ENCODE data around the gene SYDE1.

DNA sequence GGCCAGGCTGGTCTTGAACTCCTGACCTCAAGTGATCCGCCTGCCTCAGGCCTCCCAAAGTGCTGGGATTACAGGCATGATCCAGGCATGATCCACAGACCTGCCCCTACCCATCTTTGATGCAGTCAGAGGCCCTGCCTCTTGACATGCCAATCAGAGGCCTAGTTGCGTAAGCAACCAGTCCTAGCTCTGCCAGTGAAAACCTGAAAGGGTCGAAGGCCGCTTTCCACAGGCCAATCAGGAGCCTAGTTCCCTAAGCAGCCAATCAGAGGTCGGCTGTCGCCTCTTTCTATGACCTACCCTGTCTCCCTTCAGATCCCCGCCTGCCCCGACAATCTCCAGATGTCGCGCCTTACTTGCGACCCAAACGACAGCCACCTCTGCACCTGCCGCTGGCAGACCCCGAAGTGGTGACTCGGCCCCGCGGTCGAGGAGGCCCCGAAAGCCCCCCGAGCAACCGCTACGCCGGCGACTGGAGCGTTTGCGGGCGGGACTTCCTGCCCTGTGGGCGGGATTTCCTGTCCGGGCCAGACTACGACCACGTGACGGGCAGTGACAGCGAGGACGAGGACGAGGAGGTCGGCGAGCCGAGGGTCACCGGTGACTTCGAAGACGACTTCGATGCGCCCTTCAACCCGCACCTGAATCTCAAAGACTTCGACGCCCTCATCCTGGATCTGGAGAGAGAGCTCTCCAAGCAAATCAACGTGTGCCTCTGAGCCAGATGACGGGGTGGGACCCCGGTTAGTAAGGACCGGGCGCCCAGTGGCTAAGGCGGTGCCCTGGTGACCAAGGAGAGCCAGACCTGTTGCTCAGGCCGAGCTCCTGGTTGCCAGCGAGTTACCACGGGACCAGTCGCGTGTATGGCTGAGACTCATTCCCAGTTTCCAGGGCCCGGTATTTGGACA, 6.3 kb downstream of the SYDE1 start:
- TF ChIP-seq POLR2A (IDR thresholded peaks at IDR 0.05; ENCODE audit: low read depth, low read length) (no peak), TAF1 (IDR thresholded peaks at IDR 0.05; ENCODE audit: low read depth, low read length) (no peak), POLR2AphosphoS5 (IDR thresholded peaks at IDR 0.05; ENCODE audit: low read depth, low read length) (no peak), PAX5 (IDR thresholded peaks at IDR 0.05; ENCODE audit: insufficient read depth, low read length, severe bottlenecking) (no peak), SPI1 (IDR thresholded peaks at IDR 0.05; ENCODE audit: low read depth, low read length) (no peak)

Measured in GM12891 (cell line).